ENCODE measurements around the gene GAL3ST1. TPM values are rescaled to one million over a fixed set of nuclear protein-coding genes. Genes with fewer than 3 reads are reported as not detected.

Gene GAL3ST1
- total and polyA plus RNA-seq, 10 of the 15 experiments (the other 5 are each of a cell fraction or from before 2014, with no cell fraction given) = not detected

GRCh38 chr22:30601464-30601863 is 27.0 kb upstream of the GAL3ST1 start:
- Histone ChIP-seq H3K4me1 (ENCODE audit: control insufficient read depth, insufficient read depth, low read length) (peaks cover 11% of the 10 kb centered on the region), H4K20me1 (ENCODE audit: control insufficient read depth, insufficient read depth) (no peaks in the 10 kb centered on the region), H3K4me3 (no peak overlapping the region), H3K9ac (ENCODE audit: control insufficient read depth, insufficient read depth, low read length) (no peak overlapping the region), H3K79me2 (ENCODE audit: control insufficient read depth, insufficient read depth, low read length) (no peaks in the 10 kb centered on the region), H3K4me2 (ENCODE audit: control insufficient read depth, insufficient read depth) (no peak overlapping the region), H3K9me3 (replicated peaks; ENCODE audit: control insufficient read depth, insufficient read depth, low read length) (no peaks in the 10 kb centered on the region), H3K36me3 (ENCODE audit: control insufficient read depth in 2 of 2, insufficient read depth in 2 of 2, low read length in 1 of 2) (no peaks in the 10 kb centered on the region), H2AFZ (ENCODE audit: control insufficient read depth, low read depth, low read length) (no peak overlapping the region), H3K27ac (ENCODE audit: control insufficient read depth, insufficient read depth) (no peak overlapping the region), H3K27me3 (replicated peaks in 1 of 2; ENCODE audit: control insufficient read depth in 2 of 2, insufficient read depth in 2 of 2, low read length in 1 of 2) (no peaks in the 10 kb centered on the region)
- ChIA-PET CTCF (interaction anchor here (0.7 to 1.8 kb wide), 10 partner anchors 8 to 318 kb away, joined by 3 to 14 read pairs (median 6); partner anchors contain the start of genes PES1 and SLC35E4), SMC1A (ENCODE audit: uncharacterized antibody, unreplicated experiment) (interaction anchor here (0.6 to 1.7 kb wide), 8 partner anchors 9 to 247 kb away, joined by 3 to 5 read pairs (median 3); partner anchors contain the start of gene PES1), RAD21 (ENCODE audit: unreplicated experiment) (interaction anchor here (0.6 to 1.0 kb wide), 3 partner anchors 34 to 117 kb away, joined by 3 read pairs; partner anchors contain the start of gene SLC35E4), POLR2A (no interaction called here)
- ATAC-seq = no peak
- no peak for FAIRE-seq
- WGBS (ENCODE audit: insufficient coverage, insufficient replicate concordance, low lambda C conversion rate, missing lambda C conversion rate) = 46% methylated on average over 5 of the region's 5 CpGs
- intact Hi-C loops (cut with micrococcal nuclease; ENCODE audit: unreplicated experiment) = loop anchor here (5.0 kb wide), 1 partner anchor 154 kb away; no protein-coding TSS in a partner anchor
- no peak for DNase-seq (ENCODE audit: low read depth, low spot score)
- no TSS peak for BruUV-seq (replicated peaks)
- TF ChIP-seq HCFC1 (IDR thresholded peaks at IDR 0.05; ENCODE audit: low read length) = no peak
- TF ChIP-seq TCF7 (IDR thresholded peaks at IDR 0.05; ENCODE audit: borderline replicate concordance) = no peak
- no peak for TF ChIP-seq GATAD2B (conservative IDR thresholded peaks at IDR 0.05; ENCODE audit: low read depth)
- no peak for TF ChIP-seq FOS (IDR thresholded peaks at IDR 0.05; ENCODE audit: borderline replicate concordance, extremely low read depth, insufficient read length)
- TF ChIP-seq, protein P1, sequence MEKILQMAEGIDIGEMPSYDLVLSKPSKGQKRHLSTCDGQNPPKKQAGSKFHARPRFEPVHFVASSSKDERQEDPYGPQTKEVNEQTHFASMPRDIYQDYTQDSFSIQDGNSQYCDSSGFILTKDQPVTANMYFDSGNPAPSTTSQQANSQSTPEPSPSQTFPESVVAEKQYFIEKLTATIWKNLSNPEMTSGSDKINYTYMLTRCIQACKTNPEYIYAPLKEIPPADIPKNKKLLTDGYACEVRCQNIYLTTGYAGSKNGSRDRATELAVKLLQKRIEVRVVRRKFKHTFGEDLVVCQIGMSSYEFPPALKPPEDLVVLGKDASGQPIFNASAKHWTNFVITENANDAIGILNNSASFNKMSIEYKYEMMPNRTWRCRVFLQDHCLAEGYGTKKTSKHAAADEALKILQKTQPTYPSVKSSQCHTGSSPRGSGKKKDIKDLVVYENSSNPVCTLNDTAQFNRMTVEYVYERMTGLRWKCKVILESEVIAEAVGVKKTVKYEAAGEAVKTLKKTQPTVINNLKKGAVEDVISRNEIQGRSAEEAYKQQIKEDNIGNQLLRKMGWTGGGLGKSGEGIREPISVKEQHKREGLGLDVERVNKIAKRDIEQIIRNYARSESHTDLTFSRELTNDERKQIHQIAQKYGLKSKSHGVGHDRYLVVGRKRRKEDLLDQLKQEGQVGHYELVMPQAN (conservative IDR thresholded peaks at IDR 0.05) = no peak
- TF ChIP-seq STAT3 (IDR thresholded peaks at IDR 0.05; ENCODE audit: low read depth, low read length) = no peak
- no peak for TF ChIP-seq PAX8 (IDR thresholded peaks at IDR 0.05)
- in situ Hi-C loops (cut with MboI) = no loop called here

Measured in GM12878 (cell line).